SU-DHL-6 (cell line): ENCODE measurements around the gene CHST10.

Source experiments
- H2AFZ ChIP-seq: fragments of 200-600 bp; sonication (generic); 2 replicates; pipeline ENCODE4 v1.6.1; 2014; ENCODE audit warnings: low read depth, mild to moderate bottlenecking, moderate library complexity, mixed read lengths, antibody characterized with exemption, low read length; ENCODE audit not compliant: severe bottlenecking
- H3F3A ChIP-seq: fragments of 200-600 bp; shearing (Covaris generic); 2 replicates; pipeline ENCODE4 v1.6.0; 2016; ENCODE audit warnings: antibody characterized with exemption, mild to moderate bottlenecking; ENCODE audit not compliant: insufficient read depth
- H3K27ac ChIP-seq: fragments of 200-600 bp; sonication (generic); 2 replicates; pipeline ENCODE4 v1.5.1; 2016; ENCODE audit warnings: low read depth, mild to moderate bottlenecking, low read length, moderate library complexity, mixed read lengths
- H3K27me3 ChIP-seq: fragments of 200-600 bp; sonication (generic), shearing (Covaris generic); 2 replicates; pipeline ENCODE4 v1.6.0; 2014; ENCODE audit warnings: mild to moderate bottlenecking, low read length
- H3K36me3 ChIP-seq: fragments of 200-600 bp; sonication (generic); 2 replicates; pipeline ENCODE4 v1.6.1; 2014; ENCODE audit warnings: mild to moderate bottlenecking, low read length, mixed read lengths
- H3K4me2 ChIP-seq: fragments of 300-600, 200-600 bp; shearing (Covaris generic), sonication (generic); 2 replicates; pipeline ENCODE4 v1.6.0; 2014; ENCODE audit warnings: low read length, low read depth, mild to moderate bottlenecking; ENCODE audit not compliant: poor library complexity, severe bottlenecking
- H3K4me3 ChIP-seq: fragments of 200-600 bp; sonication (generic); 2 replicates; pipeline ENCODE4 v1.5.1; 2014; ENCODE audit warnings: antibody characterized with exemption, low read length, mild to moderate bottlenecking, mixed read lengths; ENCODE audit not compliant: insufficient read depth, poor library complexity, severe bottlenecking
- H3K79me2 ChIP-seq: fragments of 200-600 bp; sonication (generic); 2 replicates; pipeline ENCODE4 v1.6.1; 2014; ENCODE audit warnings: mild to moderate bottlenecking, low read length, moderate library complexity; ENCODE audit not compliant: insufficient read depth
- H3K9ac ChIP-seq: fragments of 200-600 bp; sonication (generic); 2 replicates; pipeline ENCODE4 v1.7.0; 2014; ENCODE audit warnings: mild to moderate bottlenecking, low read length
- H3K9me2 ChIP-seq: fragments of 200-600 bp; sonication (generic); replicated peaks from 2 replicates; pipeline ENCODE4 v1.6.1; 2014; ENCODE audit warnings: low read length; ENCODE audit not compliant: insufficient read depth
- H3K9me3 ChIP-seq: fragments of 200-600 bp; sonication (generic); 2 replicates; pipeline ENCODE4 v1.6.1; 2014; ENCODE audit warnings: low read length, mixed read lengths; ENCODE audit not compliant: insufficient read depth
- H4K20me1 ChIP-seq: fragments of 200-600 bp; sonication (generic); 2 replicates; pipeline ENCODE4 v1.6.1; 2014; ENCODE audit warnings: low read depth, mild to moderate bottlenecking, antibody characterized with exemption, low read length, moderate library complexity, mixed read lengths
- CTCF ChIP-seq: fragments of 200-600 bp; sonication (generic); IDR thresholded peaks from one replicate; pipeline ENCODE4 v1.5.1; 2017; ENCODE audit warnings: antibody characterized with exemption, mild to moderate bottlenecking, low read length, moderate library complexity; ENCODE audit not compliant: insufficient read depth, poor library complexity, severe bottlenecking
- EZH2phosphoT487 ChIP-seq: fragments of 200-600 bp; sonication (generic), shearing (Covaris generic); conservative IDR thresholded peaks from 2 replicates; pipeline ENCODE4 v1.6.1; 2018; ENCODE audit warnings: mild to moderate bottlenecking, antibody characterized with exemption, low read length, moderate library complexity, mixed read lengths

The CHST10 gene

GRCh38 chr2:100406120-100406508 is 11.4 kb downstream of the CHST10 start:
- Histone ChIP-seq H3K4me2 (no peak overlapping the region), H4K20me1 (no peaks in the 10 kb centered on the region), H3K9ac (no peak overlapping the region), H3K27ac (no peak overlapping the region), H3F3A (no peaks in the 10 kb centered on the region), H3K79me2 (peaks cover 10% of the 10 kb centered on the region; the same call in 1 of the 2 replicates), H3K27me3 (no peaks in the 10 kb centered on the region), H3K9me2 (no peaks in the 10 kb centered on the region), H3K4me3 (no peak overlapping the region), H2AFZ (no peak overlapping the region), H3K36me3 (0 out of 2 replicates have a peak, but pooled peaks cover 3% of the 10 kb centered on the region), H3K9me3 (no peaks in the 10 kb centered on the region)
- no peak for TF ChIP-seq EZH2phosphoT487
- no peak for TF ChIP-seq CTCF

- 0 out of 2 replicates have a peak, but pooled peaks cover 3% of the 10 kb centered on the region for H3K36me3 ChIP-seq
- H3K27ac ChIP-seq: no peak overlapping the region
- no peak overlapping the region for H2AFZ ChIP-seq
- H4K20me1 ChIP-seq: no peaks in the 10 kb centered on the region
- TF ChIP-seq CTCF: no peak
- TF ChIP-seq EZH2phosphoT487: no peak
- H3F3A ChIP-seq: no peaks in the 10 kb centered on the region
- H3K4me2 ChIP-seq: no peak overlapping the region
- no peaks in the 10 kb centered on the region for H3K9me2 ChIP-seq
- no peak overlapping the region for H3K4me3 ChIP-seq
- no peaks in the 10 kb centered on the region for H3K27me3 ChIP-seq
- no peak overlapping the region for H3K9ac ChIP-seq
- peaks cover 7% of the 10 kb centered on the region; the same call in 1 of the 2 replicates for H3K79me2 ChIP-seq
- no peaks in the 10 kb centered on the region for H3K9me3 ChIP-seq
These were observed 11.9 kb downstream of the CHST10 start for GRCh38 chr2:100405403-100406119.

- H3K4me3 ChIP-seq: no peak overlapping the region
- 0 out of 2 replicates have a peak, but pooled peaks cover 3% of the 10 kb centered on the region for H3K36me3 ChIP-seq
- no peaks in the 10 kb centered on the region for H3K9me2 ChIP-seq
- no peak overlapping the region for H3K27ac ChIP-seq
- H3K79me2 ChIP-seq: 0 out of 2 replicates have a peak, but pooled peaks cover 5% of the 10 kb centered on the region
- H3K4me2 ChIP-seq: no peak overlapping the region
- H2AFZ ChIP-seq: no peak overlapping the region
- H3K9ac ChIP-seq: no peak overlapping the region
- H3K27me3 ChIP-seq: no peaks in the 10 kb centered on the region
- H3K9me3 ChIP-seq: no peaks in the 10 kb centered on the region
- TF ChIP-seq CTCF (no peak), EZH2phosphoT487 (no peak)
- H3F3A ChIP-seq: no peaks in the 10 kb centered on the region
- H4K20me1 ChIP-seq: no peaks in the 10 kb centered on the region
These were observed 13.1 kb downstream of the CHST10 start for GRCh38 chr2:100404411-100404810.
